CD4-positive, alpha-beta T cell treated with Interleukin-12 subunit alpha and Interleukin-12 subunit beta, for 1 hour (primary cell): Measurements from ENCODE around the gene VMO1.
A peak's percentile ranks its signal among the peaks of the same experiment; 100 is the strongest.
"Not testable (repeated sequence)": the region's sequence is repeated elsewhere in the genome, so short reads cannot be mapped to it uniquely, and the experiment has no call there.

Source experiments
- DNase-seq: peaks from one replicate; pipeline ENCODE4 v3.0.0-alpha.2; 2020

Gene VMO1

GRCh38 chr17:4786106-4786511 lies at the start of gene VMO1:
TSS of gene VMO1 (minus strand) at chr17:4786364. CDS start at chr17:4786352, 12 bp downstream.
- no peak for DNase-seq

GRCh38 chr17:4834681-4835020 lies 48.5 kb upstream of the VMO1 start:
- DNase-seq: no peak

- peak; percentile 8 for DNase-seq
Measured at GRCh38 chr17:4833941-4834680, 47.9 kb upstream of the VMO1 start.

- DNase-seq: peak; percentile 95
Measured at GRCh38 chr17:4833178-4833940, 47.2 kb upstream of the VMO1 start, which contains the start of gene MINK1. TSS of gene MINK1 (plus strand) at chr17:4833340. CDS start at chr17:4833584, 244 bp downstream.

GRCh38 chr17:4832829-4833177 lies 46.6 kb upstream of the VMO1 start:
- not testable (repeated sequence) for DNase-seq

- no peak for DNase-seq
Measured at GRCh38 chr17:4827399-4827798, 41.2 kb upstream of the VMO1 start.

- DNase-seq: no peak
Measured at GRCh38 chr17:4823373-4824089, 37.4 kb upstream of the VMO1 start.

GRCh38 chr17:4822835-4823234 lies 36.7 kb upstream of the VMO1 start:
- no peak for DNase-seq

- no peak for DNase-seq
Measured at GRCh38 chr17:4818276-4818675, 32.1 kb upstream of the VMO1 start.

GRCh38 chr17:4816826-4817225 lies 30.7 kb upstream of the VMO1 start:
- DNase-seq: no peak

- no peak for DNase-seq
Measured at GRCh38 chr17:4815043-4815675, 29.0 kb upstream of the VMO1 start.

- no peak for DNase-seq
Measured at GRCh38 chr17:4812690-4813089, 26.5 kb upstream of the VMO1 start.

- DNase-seq: no peak
Measured at GRCh38 chr17:4811471-4811870, 25.3 kb upstream of the VMO1 start.

- DNase-seq: no peak
Measured at GRCh38 chr17:4810696-4811290, 24.6 kb upstream of the VMO1 start.

GRCh38 chr17:4808378-4808767 lies 22.2 kb upstream of the VMO1 start:
- no peak for DNase-seq

- DNase-seq: no peak
Measured at GRCh38 chr17:4807605-4808377, 21.6 kb upstream of the VMO1 start.

GRCh38 chr17:4806777-4807604 lies 20.8 kb upstream of the VMO1 start, which contains the start of gene PLD2:
TSS of gene PLD2 (plus strand) at chr17:4807152. CDS start at chr17:4807773, 621 bp downstream.
- peak; percentile 89 for DNase-seq

GRCh38 chr17:4806456-4806776 lies 20.3 kb upstream of the VMO1 start:
- DNase-seq: no peak

- DNase-seq: no peak
Measured at GRCh38 chr17:4802228-4802627, 16.1 kb upstream of the VMO1 start, which contains the start of gene C17orf114. TSS of gene C17orf114 (minus strand) at chr17:4802328.

GRCh38 chr17:4800462-4801196 lies 14.5 kb upstream of the VMO1 start:
- DNase-seq: no peak
